ENCODE data around the gene SFMBT2.

GRCh38 chr10:7304110-7304509 is 106.7 kb downstream of the SFMBT2 start:
- TF ChIP-seq CTCF (conservative IDR thresholded peaks at IDR 0.05; ENCODE audit: low read length) (no peak), EZH2phosphoT487 (IDR thresholded peaks at IDR 0.05; ENCODE audit: borderline replicate concordance, low read depth, low read length) (no peak)

All from OCI-LY7 (cell line).